ENCODE measurements around the gene CUX1.
"Not testable (repeated sequence)": the region's sequence is repeated elsewhere in the genome, so short reads cannot be mapped to it uniquely, and the experiment has no call there.

The CUX1 gene

GRCh38 chr7:102103027-102103372 lies 285.6 kb downstream of the CUX1 start:
- no peak for DNase-seq (ENCODE audit: low spot score)

GRCh38 chr7:102104245-102104644 lies 286.8 kb downstream of the CUX1 start:
- no peak for DNase-seq (ENCODE audit: low spot score)

- DNase-seq (ENCODE audit: low spot score) = no peak
These were observed 289.2 kb downstream of the CUX1 start for GRCh38 chr7:102106625-102107024.

- DNase-seq (ENCODE audit: low spot score) = no peak
These were observed 290.2 kb downstream of the CUX1 start for GRCh38 chr7:102107474-102108104.

GRCh38 chr7:102111061-102112041 lies 293.9 kb downstream of the CUX1 start:
- no peak for DNase-seq (ENCODE audit: low spot score)

GRCh38 chr7:102115181-102115580 lies 297.8 kb downstream of the CUX1 start:
- DNase-seq (ENCODE audit: low spot score) = no peak

- DNase-seq (ENCODE audit: low spot score) = no peak
These were observed 298.5 kb downstream of the CUX1 start for GRCh38 chr7:102115931-102116330.

GRCh38 chr7:102117743-102118142 lies 300.3 kb downstream of the CUX1 start:
- DNase-seq (ENCODE audit: low spot score) = no peak

GRCh38 chr7:102119213-102119651 lies 301.8 kb downstream of the CUX1 start:
- DNase-seq (ENCODE audit: low spot score) = no peak

GRCh38 chr7:102119925-102120324 lies 302.5 kb downstream of the CUX1 start:
- DNase-seq (ENCODE audit: low spot score) = no peak

- no peak for DNase-seq (ENCODE audit: low spot score)
These were observed 303.3 kb downstream of the CUX1 start for GRCh38 chr7:102120666-102121195.

- DNase-seq (ENCODE audit: low spot score) = no peak
These were observed 304.6 kb downstream of the CUX1 start for GRCh38 chr7:102122026-102122425.

GRCh38 chr7:102125127-102125596 lies 307.7 kb downstream of the CUX1 start:
- DNase-seq (ENCODE audit: low spot score) = no peak

- no peak for DNase-seq (ENCODE audit: low spot score)
These were observed 310.9 kb downstream of the CUX1 start for GRCh38 chr7:102128303-102128702.

GRCh38 chr7:102129636-102130370 lies 312.4 kb downstream of the CUX1 start:
- no peak for DNase-seq (ENCODE audit: low spot score)

GRCh38 chr7:102132209-102132752 lies 314.9 kb downstream of the CUX1 start:
- no peak for DNase-seq (ENCODE audit: low spot score)

- DNase-seq (ENCODE audit: low spot score) = no peak
These were observed 321.2 kb downstream of the CUX1 start for GRCh38 chr7:102138676-102139075.

- peak; percentile 2 for DNase-seq (ENCODE audit: low spot score)
These were observed 323.5 kb downstream of the CUX1 start for GRCh38 chr7:102140952-102141370.

GRCh38 chr7:102142433-102142832 lies 325.0 kb downstream of the CUX1 start:
- not testable (repeated sequence) for DNase-seq (ENCODE audit: low spot score)

GRCh38 chr7:102146122-102146521 lies 328.7 kb downstream of the CUX1 start:
- no peak for DNase-seq (ENCODE audit: low spot score)

GRCh38 chr7:102147008-102147407 lies 329.6 kb downstream of the CUX1 start:
- peak; percentile 3 for DNase-seq (ENCODE audit: low spot score)

GRCh38 chr7:102148799-102149198 lies 331.4 kb downstream of the CUX1 start:
- no peak for DNase-seq (ENCODE audit: low spot score)

Measured in CD4-positive, alpha-beta T cell treated with Interleukin-2 at 100 ng/mL for 4 hours (primary cell).